Gastroesophageal sphincter (tissue), 3 donors: ENCODE results near the gene IL19.
A peak's percentile ranks its signal among the peaks of the same experiment; 100 is the strongest.

Experiments
- POLR2AphosphoS5 ChIP-seq: sonication (generic); formaldehyde crosslinking; IDR thresholded peaks from one replicate; pipeline ENCODE4 v1.6.1; 2017; ENCODE audit warnings: antibody characterized with exemption
- TF ChIP-seq, protein P1 (sequence below), 4 experiments: fragments of 200-600 bp in 2 of 4; fragments of 450-650 bp in 2 of 4; sonication (generic) in 1 of 4; IDR thresholded peaks; one replicate each; pipeline ENCODE4 v1.5.1; 2017 to 2019; ENCODE audit warnings: antibody characterized with exemption in 4 of 4, mild to moderate bottlenecking in 2 of 4, moderate library complexity in 2 of 4

DNA sequence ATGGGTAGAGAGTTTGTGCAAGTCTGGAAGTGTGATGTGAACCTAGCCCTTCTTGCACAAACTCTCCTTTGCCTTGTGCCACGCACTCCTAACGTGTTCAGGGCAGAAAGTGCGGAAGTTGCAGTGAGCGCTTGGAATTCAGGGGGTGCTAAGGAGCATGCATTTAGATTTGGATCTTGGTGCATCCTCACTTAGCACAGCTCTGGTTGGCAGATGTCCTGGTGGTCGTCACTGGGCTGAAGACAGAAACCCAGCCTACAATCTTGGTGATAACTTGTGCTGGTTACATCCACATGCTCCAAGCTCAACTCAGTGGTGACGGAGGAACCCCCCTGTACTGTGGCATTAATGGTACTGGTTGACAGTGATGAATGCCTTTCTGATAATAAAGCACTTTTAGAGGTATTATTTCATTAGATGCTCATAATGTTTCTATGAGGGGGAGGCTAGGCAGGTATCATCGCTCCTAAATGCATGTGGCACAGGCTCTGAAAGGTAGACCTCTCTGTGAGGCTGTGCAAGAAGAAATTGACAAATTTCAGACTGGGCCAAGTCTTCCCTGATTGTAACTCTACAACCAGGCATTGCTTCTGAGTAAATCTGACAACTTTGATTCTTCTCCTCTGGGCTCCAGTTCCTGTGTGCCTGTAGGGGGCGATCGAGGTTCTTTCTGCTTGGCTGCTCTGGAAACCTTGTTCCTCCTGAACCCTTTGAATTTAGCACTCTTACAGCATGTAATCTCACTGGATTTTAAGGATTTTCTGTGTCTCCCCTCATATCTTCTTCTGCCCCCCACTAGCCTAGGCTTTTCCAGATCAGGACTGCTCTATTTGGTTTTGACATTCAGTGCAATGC, 45.2 kb upstream of the IL19 start:
- TF ChIP-seq, protein P1, sequence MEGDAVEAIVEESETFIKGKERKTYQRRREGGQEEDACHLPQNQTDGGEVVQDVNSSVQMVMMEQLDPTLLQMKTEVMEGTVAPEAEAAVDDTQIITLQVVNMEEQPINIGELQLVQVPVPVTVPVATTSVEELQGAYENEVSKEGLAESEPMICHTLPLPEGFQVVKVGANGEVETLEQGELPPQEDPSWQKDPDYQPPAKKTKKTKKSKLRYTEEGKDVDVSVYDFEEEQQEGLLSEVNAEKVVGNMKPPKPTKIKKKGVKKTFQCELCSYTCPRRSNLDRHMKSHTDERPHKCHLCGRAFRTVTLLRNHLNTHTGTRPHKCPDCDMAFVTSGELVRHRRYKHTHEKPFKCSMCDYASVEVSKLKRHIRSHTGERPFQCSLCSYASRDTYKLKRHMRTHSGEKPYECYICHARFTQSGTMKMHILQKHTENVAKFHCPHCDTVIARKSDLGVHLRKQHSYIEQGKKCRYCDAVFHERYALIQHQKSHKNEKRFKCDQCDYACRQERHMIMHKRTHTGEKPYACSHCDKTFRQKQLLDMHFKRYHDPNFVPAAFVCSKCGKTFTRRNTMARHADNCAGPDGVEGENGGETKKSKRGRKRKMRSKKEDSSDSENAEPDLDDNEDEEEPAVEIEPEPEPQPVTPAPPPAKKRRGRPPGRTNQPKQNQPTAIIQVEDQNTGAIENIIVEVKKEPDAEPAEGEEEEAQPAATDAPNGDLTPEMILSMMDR (IDR thresholded peaks at IDR 0.05), result peak; percentile 22 to 48 (median 26)
- TF ChIP-seq POLR2AphosphoS5, result no peak
